Gastroesophageal sphincter (tissue), 4 donors: ENCODE results near the gene CORO2B. TPM values are rescaled to one million over a fixed set of nuclear protein-coding genes. Genes with fewer than 3 reads are reported as not detected.
"Not testable (repeated sequence)": the region's sequence is repeated elsewhere in the genome, so short reads cannot be mapped to it uniquely, and the experiment has no call there.

Source experiments
- ATAC-seq: fragments of 150-250 bp; one replicate; pipeline ENCODE4 v1.9.1; 2016; ENCODE audit warnings: mild to moderate bottlenecking, moderate library complexity
- H3K27ac ChIP-seq, 4 donors: fragments of 200-600 bp; sonication (generic) in 3 of 4; 1 replicate in 3 of 4; 2 replicates in 1 of 4; pipeline ENCODE4 v1.5.1; 2016 to 2019
- H3K27me3 ChIP-seq: fragments of 200-600 bp; sonication (generic); one replicate; pipeline ENCODE4 v1.5.1; 2019
- H3K36me3 ChIP-seq, 2 donors: fragments of 200-600 bp; sonication (generic); one replicate each; pipeline ENCODE4 v1.5.1; 2019; ENCODE audit warnings: control low read depth in 1 of 2
- H3K4me1 ChIP-seq, 3 donors: fragments of 200-600 bp; sonication (generic); 1 replicate in 2 of 3; 2 replicates in 1 of 3; pipeline ENCODE4 v1.5.1; 2016 to 2019; ENCODE audit warnings: control low read depth in 2 of 3
- H3K4me3 ChIP-seq, 2 donors: fragments of 200-600 bp; sonication (generic); one replicate each; pipeline ENCODE4 v1.5.1; 2019; ENCODE audit warnings: mild to moderate bottlenecking in 1 of 2, moderate library complexity in 1 of 2
- H3K9me3 ChIP-seq, 3 donors: fragments of 200-600 bp; sonication (generic); one replicate each; pipeline ENCODE4 v1.5.1; 2017 to 2019; ENCODE audit warnings: control low read depth in 2 of 3
- CTCF ChIP-seq, 4 experiments: fragments of 200-600 bp in 2 of 4; fragments of 450-650 bp in 2 of 4; sonication (generic) in 1 of 4; IDR thresholded peaks; one replicate each; pipeline ENCODE4 v1.5.1; 2017 to 2019; ENCODE audit warnings: antibody characterized with exemption in 4 of 4, mild to moderate bottlenecking in 2 of 4, moderate library complexity in 2 of 4
- EP300 ChIP-seq: sonication (generic); formaldehyde crosslinking; IDR thresholded peaks from one replicate; pipeline ENCODE4 v1.6.1; 2017; ENCODE audit warnings: antibody characterized with exemption, mild to moderate bottlenecking
- POLR2A ChIP-seq, 2 donors: fragments of 450-650 bp; IDR thresholded peaks; one replicate each; pipeline ENCODE4 v1.6.1; 2017; ENCODE audit warnings: antibody characterized with exemption in 2 of 2, mild to moderate bottlenecking in 2 of 2, moderate library complexity in 1 of 2
- POLR2AphosphoS5 ChIP-seq: sonication (generic); formaldehyde crosslinking; IDR thresholded peaks from one replicate; pipeline ENCODE4 v1.6.1; 2017; ENCODE audit warnings: antibody characterized with exemption
- WGBS, 2 donors: methylation state at CpG; one replicate each; pipeline ENCODE4 v1.1.5; 2018; ENCODE audit warnings: low coverage in 1 of 2; 5-methylcytosine and 5-hydroxymethylcytosine counted together
- total RNA-seq, 4 donors: library from RNA; depleted of rRNA; stranded (reverse); fragments of >200 nt; gene quantifications; one replicate each; pipeline ENCODE4 v1.1.0, GENCODE V29; 2016

Gene CORO2B
- total RNA-seq, 4 donors from 2014 or later = 3.2 to 9.1 (median 6.6) TPM

DNA sequence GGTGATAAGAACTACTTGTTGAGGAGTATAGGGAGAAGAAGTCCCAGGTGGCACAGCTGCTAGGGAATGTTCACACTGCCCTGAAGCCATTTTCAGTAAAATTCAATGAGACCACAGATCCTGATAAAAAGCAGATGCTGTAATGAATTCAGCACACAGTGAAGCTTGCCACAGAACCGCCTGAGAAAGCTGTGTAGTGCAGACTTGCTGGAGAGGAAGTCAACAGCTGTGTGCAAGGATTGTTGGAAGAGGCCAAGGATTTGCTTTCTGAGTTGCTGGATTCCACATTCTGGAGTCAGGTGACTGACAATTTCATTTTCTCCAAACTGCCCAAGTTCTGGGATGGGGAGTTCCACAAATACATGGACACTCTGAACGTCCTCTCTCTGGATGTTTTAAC lies 171.0 kb downstream of the CORO2B start:
- TF ChIP-seq POLR2AphosphoS5 (no peak), CTCF (IDR thresholded peaks at IDR 0.05) (no peak), POLR2A (IDR thresholded peaks at IDR 0.05) (no peak), EP300 (no peak)
- no peaks in the 10 kb centered on the region for H3K4me1 ChIP-seq
- no peaks in the 10 kb centered on the region for H3K27me3 ChIP-seq
- no peak for ATAC-seq
- no peak overlapping the region for H3K4me3 ChIP-seq
- no peak overlapping the region for H3K27ac ChIP-seq
- H3K36me3 ChIP-seq = no peaks in the 10 kb centered on the region
- 36 to 45% methylated on average over 2 of the region's 2 CpGs for WGBS, 2 donors
- H3K9me3 ChIP-seq = peaks cover 0 to 6% (median 0%) of the 10 kb centered on the region in 3 donors

DNA sequence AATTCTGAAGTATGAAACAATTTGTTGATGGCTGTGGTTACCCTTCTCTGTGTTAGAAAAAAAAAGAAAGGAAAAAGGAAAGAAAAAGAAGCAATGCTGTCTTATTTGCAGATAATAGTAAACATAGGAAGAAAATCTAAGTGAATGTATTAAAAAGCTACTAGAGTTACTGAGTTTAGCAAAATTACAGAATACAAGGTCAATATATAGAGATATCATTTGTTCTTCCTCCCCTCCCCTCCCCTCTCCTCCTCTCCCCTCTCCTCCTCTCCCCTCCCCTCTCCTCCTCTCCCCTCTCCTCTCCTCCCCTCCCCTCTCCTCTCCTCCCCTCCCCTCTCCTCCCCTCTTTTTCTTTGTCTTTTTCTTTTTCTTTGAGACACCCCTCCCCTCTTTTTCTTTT lies 172.8 kb downstream of the CORO2B start:
- Histone ChIP-seq H3K27ac (no peak overlapping the region), H3K4me1 (no peaks in the 10 kb centered on the region), H3K36me3 (no peaks in the 10 kb centered on the region), H3K9me3 (peaks cover 0 to 6% (median 0%) of the 10 kb centered on the region in 3 donors), H3K4me3 (no peak overlapping the region), H3K27me3 (no peaks in the 10 kb centered on the region)
- no peak for ATAC-seq
- TF ChIP-seq CTCF (IDR thresholded peaks at IDR 0.05) (no peak), EP300 (no peak), POLR2AphosphoS5 (no peak), POLR2A (IDR thresholded peaks at IDR 0.05) (no peak)

GRCh38 chr15:68755731-68756130 lies 176.9 kb downstream of the CORO2B start:
- H3K4me1 ChIP-seq = no peaks in the 10 kb centered on the region
- no peaks in the 10 kb centered on the region for H3K36me3 ChIP-seq
- 18 to 40% methylated on average over 2 of the region's 2 CpGs for WGBS, 2 donors
- ATAC-seq = no peak
- H3K4me3 ChIP-seq = no peak overlapping the region
- TF ChIP-seq EP300 (no peak), CTCF (IDR thresholded peaks at IDR 0.05) (no peak), POLR2AphosphoS5 (no peak), POLR2A (IDR thresholded peaks at IDR 0.05) (no peak)
- H3K9me3 ChIP-seq = no peaks in the 10 kb centered on the region
- no peak overlapping the region for H3K27ac ChIP-seq
- H3K27me3 ChIP-seq = peaks cover 7% of the 10 kb centered on the region

DNA sequence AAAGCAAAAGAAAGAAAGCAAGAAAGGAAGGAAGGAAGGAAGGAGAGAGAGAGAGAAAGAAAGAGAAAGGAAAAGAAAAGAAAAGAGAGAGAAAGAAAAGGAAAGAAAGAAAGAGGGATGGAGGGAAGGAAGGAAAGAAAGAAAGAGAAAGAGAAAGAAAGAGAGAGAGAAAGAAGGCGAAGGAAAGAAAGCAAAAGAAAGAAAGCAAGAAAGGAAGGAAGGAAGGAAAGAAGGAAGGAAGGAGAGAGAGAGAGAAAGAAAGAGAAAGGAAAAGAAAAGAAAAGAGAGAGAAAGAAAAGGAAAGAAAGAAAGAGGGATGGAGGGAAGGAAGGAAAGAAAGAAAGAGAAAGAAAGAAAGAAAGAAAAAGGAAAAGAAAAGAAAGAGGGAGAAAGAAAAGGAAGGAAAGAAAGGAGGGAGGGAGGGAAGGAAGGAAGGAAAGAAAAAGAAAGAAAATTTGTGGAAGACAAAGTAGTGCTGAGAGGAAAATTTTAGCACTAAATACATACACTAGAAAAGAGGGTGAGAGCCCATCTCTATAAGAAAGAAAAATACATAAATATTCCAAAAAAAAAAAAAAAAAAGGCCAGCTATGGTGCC lies 181.3 kb downstream of the CORO2B start:
- not testable (repeated sequence) for ATAC-seq, H3K27ac ChIP-seq, H3K4me3 ChIP-seq, H3K27me3 ChIP-seq, H3K4me1 ChIP-seq, H3K36me3 ChIP-seq, H3K9me3 ChIP-seq
- WGBS, 2 donors = 67 to 91% methylated on average over 1 of the region's 1 CpG

DNA sequence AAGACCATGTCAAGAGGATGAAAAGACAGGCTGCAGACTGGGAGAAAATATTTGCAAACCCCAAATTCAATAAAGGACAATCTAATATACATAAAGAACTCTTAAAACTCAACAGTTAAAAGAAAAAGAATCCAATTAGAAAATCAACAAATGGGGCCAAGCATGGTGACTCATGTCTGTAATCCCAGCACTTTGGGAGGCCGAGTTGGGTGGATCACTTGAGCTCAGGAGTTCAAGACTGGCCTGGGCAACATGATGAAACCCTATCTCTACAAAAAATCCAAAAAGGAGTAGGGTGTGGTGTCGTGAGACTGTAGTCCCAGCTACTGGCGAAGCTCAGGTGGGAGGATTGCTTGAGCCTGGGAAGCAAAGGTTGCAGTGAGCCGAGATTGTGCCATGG lies 184.3 kb downstream of the CORO2B start:
- WGBS, 2 donors = 82% methylated on average over 3 to 4 of the region's 4 CpGs
- Histone ChIP-seq H3K4me1 (no peaks in the 10 kb centered on the region), H3K36me3 (no peaks in the 10 kb centered on the region), H3K4me3 (no peak overlapping the region), H3K9me3 (no peaks in the 10 kb centered on the region), H3K27me3 (peaks cover 7% of the 10 kb centered on the region), H3K27ac (no peak overlapping the region)
- ATAC-seq = no peak
- TF ChIP-seq POLR2A (IDR thresholded peaks at IDR 0.05) (no peak), CTCF (IDR thresholded peaks at IDR 0.05) (no peak), EP300 (no peak), POLR2AphosphoS5 (no peak)
